ENCODE results near the gene UCN2. TPM values are rescaled to one million over a fixed set of nuclear protein-coding genes. Genes with fewer than 3 reads are reported as not detected.

Gene UCN2
- total RNA-seq (under 1 TPM in 1 of 2 donors, not detected in 1; 0.37 TPM), polyA plus RNA-seq (ENCODE audit: insufficient read length in 6 of 6) (under 1 TPM in 5 of 6 donors, not detected in 1; 0.11 to 0.24 (median 0.18) TPM)
- long read RNA-seq, donor 1: 0 reads
- long read RNA-seq, donor 2: 0 reads
- long read RNA-seq, donor 3: 0 reads
- long read RNA-seq, donor 4: 0 reads
- long read RNA-seq, donor 5: 0 reads
- long read RNA-seq, donor 6: 0 reads
- long read RNA-seq, donor 7: 0 reads
- long read RNA-seq, donor 8: 0 reads
- long read RNA-seq, donor 9: 0 reads
- long read RNA-seq, donor 10: 0 reads
- long read RNA-seq, donor 11: 0 reads
- long read RNA-seq, donor 12: 0 reads

DNA sequence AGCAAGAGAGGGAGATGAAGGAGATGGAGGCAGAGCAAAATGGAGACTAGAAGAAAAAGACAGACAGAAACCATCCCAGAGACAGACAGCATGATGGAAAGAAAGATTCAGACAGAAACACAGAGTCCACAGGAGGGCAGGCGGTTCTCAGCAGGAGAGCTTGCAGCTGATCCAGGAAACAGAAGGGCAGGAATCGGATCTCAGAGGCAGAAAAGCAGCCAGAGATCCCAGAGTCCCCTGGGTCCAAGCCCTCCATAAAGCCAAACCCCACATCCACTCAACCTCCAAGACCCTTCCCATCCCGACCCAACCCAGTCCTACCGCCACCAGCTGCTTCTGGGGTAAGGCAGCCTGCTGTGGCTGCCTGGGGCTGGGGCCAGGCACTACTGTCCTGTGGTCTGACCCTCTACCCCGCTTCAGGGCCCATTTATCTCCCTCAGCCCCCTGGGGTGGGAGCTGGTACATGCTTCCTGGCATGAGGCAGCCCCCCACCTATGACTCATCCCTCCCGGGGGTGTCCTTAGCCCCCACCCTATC lies at the start of gene UCN2:
Gene UCN2, minus strand, starts transcription at position 400 of the 537 bp plus-strand sequence. CDS start 657 bp downstream, outside the sequence.
- H3K27ac ChIP-seq: no peak within 1 kb of the TSS
- DNase-seq (no peak), ATAC-seq (no peak)
- no peak for TF ChIP-seq CTCF (IDR thresholded peaks at IDR 0.05)
- H3K4me1 ChIP-seq: peaks cover 10 to 64% of the 10 kb centered on the region in 2 donors
- no peaks in the 10 kb centered on the region for H3K9me3 ChIP-seq
- H3K4me3 ChIP-seq: no peak within 1 kb of the TSS
- intact Hi-C loops (cut with DNase I): no loop called here
- no peaks in the 10 kb centered on the region for H3K27me3 ChIP-seq
- no peaks in the 10 kb centered on the region for H3K36me3 ChIP-seq

GRCh38 chr3:48612309-48612708 lies 48.7 kb upstream of the UCN2 start:
- H3K9me3 ChIP-seq: peaks cover 0 to 8% of the 10 kb centered on the region in 2 donors
- no peak for ATAC-seq
- no peak for TF ChIP-seq CTCF (IDR thresholded peaks at IDR 0.05)
- H3K4me3 ChIP-seq: no peak overlapping the region
- DNase-seq: peak in 1 of 4 donors; percentile 56
- no peaks in the 10 kb centered on the region for H3K27me3 ChIP-seq
- H3K4me1 ChIP-seq: peaks cover 0 to 44% of the 10 kb centered on the region in 2 donors
- H3K36me3 ChIP-seq: peaks cover 0 to 4% of the 10 kb centered on the region in 2 donors
- no peak overlapping the region for H3K27ac ChIP-seq
- intact Hi-C loops (cut with DNase I): no loop called here

DNA sequence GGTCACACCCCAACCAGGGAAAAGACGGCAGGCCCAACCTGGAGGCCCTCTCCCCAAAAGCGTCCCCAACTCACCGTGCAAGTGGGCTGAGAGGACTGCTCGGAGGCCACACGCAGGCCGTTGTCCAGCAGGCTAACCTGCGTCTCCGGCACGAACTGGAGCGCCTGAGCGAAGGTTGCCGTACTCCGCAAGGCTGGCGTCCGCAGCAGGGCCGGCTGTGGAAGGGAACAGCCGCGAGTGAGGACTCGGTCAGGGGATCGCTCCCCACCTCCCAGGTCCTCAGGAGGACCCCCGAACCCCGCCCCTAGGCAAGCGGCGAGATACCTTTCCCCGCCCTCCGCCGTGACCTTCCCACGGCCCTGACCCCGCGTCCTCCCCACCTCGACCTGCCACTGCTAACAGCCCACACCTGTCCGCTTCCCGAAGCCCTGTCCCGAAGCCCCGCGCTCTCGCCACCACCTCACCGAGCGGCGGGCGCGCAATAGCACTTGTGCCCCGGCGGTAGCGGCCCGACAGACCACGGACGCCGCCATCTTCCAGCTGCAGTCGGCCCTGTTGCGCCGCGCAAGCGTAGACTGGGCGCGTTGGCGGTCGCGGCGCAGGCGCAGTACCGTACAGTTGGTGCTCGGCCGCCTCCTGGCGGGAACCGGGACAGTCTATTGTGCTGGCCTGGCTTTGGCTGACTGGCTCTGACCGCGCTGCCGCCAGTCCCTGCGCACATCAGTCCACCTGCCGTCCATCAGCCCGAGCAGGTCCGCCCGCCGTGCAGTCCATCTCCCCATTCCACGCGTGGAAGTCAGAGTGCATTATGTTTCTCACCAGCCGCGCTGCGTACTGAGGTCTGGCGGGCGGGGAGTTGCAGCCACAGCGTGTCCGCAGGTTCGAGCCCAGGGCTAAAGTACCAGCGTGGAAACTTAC lies 45.8 kb upstream of the UCN2 start, which contains the start of gene UQCRC1:
Gene UQCRC1, minus strand, starts transcription at position 559 of the 918 bp plus-strand sequence. Its CDS starts 26 bp downstream, at position 533.
- ATAC-seq (peak; percentile 100), DNase-seq (peak; percentile 90 to 99 (median 96))

DNA sequence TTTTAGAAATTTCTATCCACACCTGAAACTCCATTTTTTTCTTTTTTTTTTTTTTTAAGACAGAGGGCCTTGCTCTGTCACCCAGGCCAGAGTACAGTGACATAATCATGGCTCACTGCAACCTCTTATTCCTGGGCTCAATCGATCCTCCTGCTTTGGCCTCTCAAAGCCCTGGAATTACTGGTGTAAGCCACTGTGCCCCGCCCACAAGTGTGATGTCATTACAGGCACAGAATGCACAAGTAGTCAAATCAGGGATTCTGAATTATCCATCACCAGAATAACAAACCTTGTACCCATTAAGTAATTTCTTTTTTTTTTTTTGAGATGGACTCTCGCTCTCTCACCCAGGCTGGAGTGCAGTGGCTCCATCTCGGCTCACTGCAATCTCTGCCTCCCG lies 43.9 kb upstream of the UCN2 start:
- intact Hi-C loops (cut with DNase I): no loop called here
- H3K27me3 ChIP-seq: no peaks in the 10 kb centered on the region
- no peak overlapping the region for H3K27ac ChIP-seq
- DNase-seq (peak in 1 of 4 donors; percentile 8), ATAC-seq (no peak)
- no peak for TF ChIP-seq CTCF (IDR thresholded peaks at IDR 0.05)
- H3K36me3 ChIP-seq: peaks cover 0 to 49% of the 10 kb centered on the region in 2 donors
- peaks cover 0 to 24% of the 10 kb centered on the region in 2 donors for H3K4me1 ChIP-seq
- H3K4me3 ChIP-seq: peak overlapping the region in 1 of 2 donors; percentile 93
- no peaks in the 10 kb centered on the region for H3K9me3 ChIP-seq

More for the DNA sequence above, 45.8 kb upstream of the UCN2 start, which contains the start of gene UQCRC1:
- Histone ChIP-seq H3K4me1 (peaks cover 0 to 36% of the 10 kb centered on the region in 2 donors), H3K9me3 (no peaks in the 10 kb centered on the region), H3K27ac (peak within 1 kb of the TSS; percentile 69 to 84), H3K27me3 (no peaks in the 10 kb centered on the region), H3K36me3 (peaks cover 0 to 31% of the 10 kb centered on the region in 2 donors), H3K4me3 (peak within 1 kb of the TSS; percentile 88 to 93)
- intact Hi-C loops (cut with DNase I): no loop called here
- peak; percentile 50 to 88 for TF ChIP-seq CTCF (IDR thresholded peaks at IDR 0.05)
